PFSK-1 (cell line): ENCODE results near the gene WNK1.

ENCODE experiments used
- FOXP2 ChIP-seq: optimal IDR thresholded peaks from 2 replicates; pipeline ENCODE3; 2011; ENCODE audit warnings: borderline replicate concordance, control low read depth, inconsistent platforms; ENCODE audit not compliant: insufficient read depth; ENCODE audit errors: extremely low read length, extremely low read depth
- POLR2AphosphoS5 ChIP-seq: IDR thresholded peaks from 2 replicates; pipeline ENCODE4 v1.6.1; 2012; ENCODE audit warnings: low read depth, mild to moderate bottlenecking, control low read depth, low read length, moderate library complexity
- REST ChIP-seq, 2 experiments: IDR thresholded peaks; 2 replicates each; pipeline versions ENCODE4 v1.6.1 to v1.8.0; 2011 to 2012; ENCODE audit warnings: low read depth in 2 of 2, low read length in 2 of 2, control low read depth in 1 of 2, inconsistent platforms in 1 of 2, mild to moderate bottlenecking in 1 of 2, moderate library complexity in 1 of 2; ENCODE audit not compliant: insufficient read depth in 1 of 2
- SIN3A ChIP-seq: IDR thresholded peaks from 2 replicates; pipeline ENCODE4 v1.6.1; 2012; ENCODE audit warnings: mild to moderate bottlenecking, low read length, moderate library complexity, borderline replicate concordance; ENCODE audit not compliant: insufficient read depth
- TAF1 ChIP-seq: IDR thresholded peaks from 2 replicates; pipeline ENCODE4 v1.6.1; 2012; ENCODE audit warnings: low read length, control low read depth, borderline replicate concordance; ENCODE audit not compliant: insufficient read depth

The WNK1 gene

GRCh38 chr12:865614-866013, 113.2 kb downstream of the WNK1 start:
- no peak for TF ChIP-seq REST (IDR thresholded peaks at IDR 0.05; ENCODE audit: insufficient read depth in 1 of 2, low read depth in 2 of 2, low read length in 2 of 2)
- no peak for TF ChIP-seq TAF1
- TF ChIP-seq SIN3A, result no peak
- no peak for TF ChIP-seq FOXP2
- TF ChIP-seq POLR2AphosphoS5, result no peak

GRCh38 chr12:867905-868304, 115.5 kb downstream of the WNK1 start:
- no peak for TF ChIP-seq TAF1
- TF ChIP-seq FOXP2, result no peak
- no peak for TF ChIP-seq REST (IDR thresholded peaks at IDR 0.05; ENCODE audit: insufficient read depth in 1 of 2, low read depth in 2 of 2, low read length in 2 of 2)
- no peak for TF ChIP-seq SIN3A
- no peak for TF ChIP-seq POLR2AphosphoS5

- no peak for TF ChIP-seq TAF1
- TF ChIP-seq POLR2AphosphoS5, result no peak
- TF ChIP-seq FOXP2, result no peak
- TF ChIP-seq SIN3A, result no peak
- no peak for TF ChIP-seq REST (IDR thresholded peaks at IDR 0.05; ENCODE audit: insufficient read depth in 1 of 2, low read depth in 2 of 2, low read length in 2 of 2)
Measured at GRCh38 chr12:868722-869121, 116.3 kb downstream of the WNK1 start.

- TF ChIP-seq FOXP2 (no peak), REST (IDR thresholded peaks at IDR 0.05; ENCODE audit: insufficient read depth in 1 of 2, low read depth in 2 of 2, low read length in 2 of 2) (no peak), SIN3A (no peak), POLR2AphosphoS5 (no peak), TAF1 (no peak)
Measured at GRCh38 chr12:870378-870777, 118.0 kb downstream of the WNK1 start.

- TF ChIP-seq TAF1 (no peak), FOXP2 (no peak), REST (IDR thresholded peaks at IDR 0.05; ENCODE audit: insufficient read depth in 1 of 2, low read depth in 2 of 2, low read length in 2 of 2) (no peak), SIN3A (no peak), POLR2AphosphoS5 (no peak)
Measured at GRCh38 chr12:873954-874353, 121.6 kb downstream of the WNK1 start.
